ENCODE data around the gene GRN. TPM values are rescaled to one million over a fixed set of nuclear protein-coding genes. Genes with fewer than 3 reads are reported as not detected.

Gene GRN
- total and polyA plus RNA-seq, 11 donors: 44.6 to 451 (median 185) TPM

GRCh38 chr17:44394833-44395232, 49.7 kb downstream of the GRN start:
- Histone ChIP-seq H3K27me3 (no peaks in the 10 kb centered on the region), H3K36me3 (peaks cover 0 to 44% (median 33%) of the 10 kb centered on the region in 9 donors), H3K9me3 (no peaks in the 10 kb centered on the region), H3K4me3 (no peak overlapping the region), H3K27ac (no peak overlapping the region), H3K4me1 (peaks cover 0 to 5% (median 0%) of the 10 kb centered on the region in 12 donors)
- WGBS, 4 donors: 94 to 100% (median 98%) methylated on average over 2 of the region's 2 CpGs
- no peak for DNase-seq
- intact Hi-C loops (cut with DNase I): loop anchor here in 1 of 10 donors (10.0 kb wide), 1 partner anchor 130 kb away; no protein-coding TSS in a partner anchor
- ATAC-seq: no peak
- TF ChIP-seq CTCF (IDR thresholded peaks at IDR 0.05): no peak
- TF ChIP-seq POLR2A (IDR thresholded peaks at IDR 0.05): no peak

GRCh38 chr17:44396946-44397345, 51.8 kb downstream of the GRN start:
- 93 to 98% (median 95%) methylated on average over 5 of the region's 5 CpGs for WGBS, 4 donors
- TF ChIP-seq POLR2A (IDR thresholded peaks at IDR 0.05) (no peak), CTCF (IDR thresholded peaks at IDR 0.05) (no peak)
- no peak for DNase-seq
- H3K9me3 ChIP-seq: no peaks in the 10 kb centered on the region
- peaks cover 0 to 65% (median 55%) of the 10 kb centered on the region in 9 donors for H3K36me3 ChIP-seq
- H3K4me3 ChIP-seq: no peak overlapping the region
- intact Hi-C loops (cut with DNase I): loop anchor here in 1 of 10 donors (10.0 kb wide), 1 partner anchor 128 kb away; no protein-coding TSS in a partner anchor
- H3K27ac ChIP-seq: no peak overlapping the region
- H3K27me3 ChIP-seq: no peaks in the 10 kb centered on the region
- H3K4me1 ChIP-seq: peaks cover 0 to 5% (median 0%) of the 10 kb centered on the region in 12 donors
- ATAC-seq: no peak

GRCh38 chr17:44397479-44398440, 52.7 kb downstream of the GRN start:
- H3K9me3 ChIP-seq: no peaks in the 10 kb centered on the region
- no peak overlapping the region for H3K4me3 ChIP-seq
- ATAC-seq (peak in 1 of 4 donors; percentile 15), DNase-seq (no peak)
- no peak for TF ChIP-seq POLR2A (IDR thresholded peaks at IDR 0.05)
- TF ChIP-seq CTCF (IDR thresholded peaks at IDR 0.05): no peak
- peaks cover 0 to 5% (median 0%) of the 10 kb centered on the region in 12 donors for H3K4me1 ChIP-seq
- intact Hi-C loops (cut with DNase I): loop anchor here in 1 of 10 donors (10.0 kb wide), 1 partner anchor 127 kb away; no protein-coding TSS in a partner anchor
- WGBS, 4 donors: 92 to 98% (median 95%) methylated on average over 7 to 8 of the region's 8 CpGs
- no peaks in the 10 kb centered on the region for H3K27me3 ChIP-seq
- no peak overlapping the region for H3K27ac ChIP-seq
- peaks cover 0 to 73% (median 63%) of the 10 kb centered on the region in 9 donors for H3K36me3 ChIP-seq
